Skeletal muscle satellite cell (primary cell): ENCODE measurements around the gene IL31.
"Not testable (repeated sequence)": the region's sequence is repeated elsewhere in the genome, so short reads cannot be mapped to it uniquely, and the experiment has no call there.

Experiments used
- H3K27me3 ChIP-seq: 2 replicates; pipeline ENCODE4 v1.7.0; 2013; ENCODE audit warnings: low read length; ENCODE audit not compliant: control insufficient read depth, insufficient read depth
- H3K36me3 ChIP-seq: 2 replicates; pipeline ENCODE4 v1.7.0; 2013; ENCODE audit warnings: mild to moderate bottlenecking, control low read depth, low read length; ENCODE audit not compliant: insufficient read depth
- H3K4me1 ChIP-seq: 2 replicates; pipeline ENCODE4 v1.7.0; 2013; ENCODE audit warnings: low read length; ENCODE audit not compliant: control insufficient read depth, insufficient read depth
- H3K4me2 ChIP-seq: 2 replicates; pipeline ENCODE4 v1.7.0; 2013; ENCODE audit warnings: mild to moderate bottlenecking, low read length
- H3K4me3 ChIP-seq: 2 replicates; pipeline ENCODE4 v1.7.0; 2013; ENCODE audit warnings: low read length
- H3K9ac ChIP-seq: 2 replicates; pipeline ENCODE4 v1.7.0; 2013; ENCODE audit warnings: mild to moderate bottlenecking, low read depth, low read length, moderate library complexity
- H3K9me3 ChIP-seq: replicated peaks from 2 replicates; pipeline ENCODE4 v1.7.0; 2013; ENCODE audit warnings: mild to moderate bottlenecking, control low read depth, low read length

IL31 gene

GRCh38 chr12:122203301-122204166 lies 29.5 kb upstream of the IL31 start, which contains the start of gene B3GNT4:
B3GNT4 (plus strand) TSS chr12:122203709; CDS start chr12:122204619, 910 bp downstream.
- Histone ChIP-seq H3K36me3 (peaks cover 20% of the 10 kb centered on the region), H3K4me2 (peak within 1 kb of the TSS; percentile 91), H3K4me1 (peaks cover 12% of the 10 kb centered on the region), H3K9me3 (no peaks in the 10 kb centered on the region), H3K9ac (peak within 1 kb of the TSS; percentile 53), H3K27me3 (peaks cover 20% of the 10 kb centered on the region), H3K4me3 (peak within 1 kb of the TSS; percentile 64)

- Histone ChIP-seq H3K9ac (peak overlapping the region; percentile 53), H3K27me3 (peaks cover 20% of the 10 kb centered on the region), H3K36me3 (peaks cover 13% of the 10 kb centered on the region), H3K4me1 (peaks cover 12% of the 10 kb centered on the region), H3K4me3 (peak overlapping the region; percentile 64), H3K4me2 (peak overlapping the region; percentile 91)
- not testable (repeated sequence) for H3K9me3 ChIP-seq
Observed at GRCh38 chr12:122202811-122203210, 28.8 kb upstream of the IL31 start.

GRCh38 chr12:122202017-122202416 lies 28.0 kb upstream of the IL31 start:
- H3K9ac ChIP-seq = no peak overlapping the region
- peaks cover 12% of the 10 kb centered on the region for H3K4me1 ChIP-seq
- H3K4me3 ChIP-seq = no peak overlapping the region
- H3K4me2 ChIP-seq = no peak overlapping the region
- H3K27me3 ChIP-seq = peaks cover 20% of the 10 kb centered on the region
- no peaks in the 10 kb centered on the region for H3K9me3 ChIP-seq
- H3K36me3 ChIP-seq = peaks cover 5% of the 10 kb centered on the region

- H3K9me3 ChIP-seq = no peaks in the 10 kb centered on the region
- H3K4me3 ChIP-seq = no peak overlapping the region
- peaks cover 12% of the 10 kb centered on the region for H3K4me1 ChIP-seq
- no peaks in the 10 kb centered on the region for H3K36me3 ChIP-seq
- peaks cover 20% of the 10 kb centered on the region for H3K27me3 ChIP-seq
- no peak overlapping the region for H3K9ac ChIP-seq
- no peak overlapping the region for H3K4me2 ChIP-seq
Observed at GRCh38 chr12:122201381-122201780, 27.4 kb upstream of the IL31 start.

- Histone ChIP-seq H3K27me3 (peaks cover 20% of the 10 kb centered on the region), H3K9ac (no peak overlapping the region), H3K4me1 (peaks cover 12% of the 10 kb centered on the region), H3K4me2 (no peak overlapping the region), H3K36me3 (no peaks in the 10 kb centered on the region), H3K4me3 (no peak overlapping the region), H3K9me3 (no peaks in the 10 kb centered on the region)
Observed at GRCh38 chr12:122200541-122201175, 26.6 kb upstream of the IL31 start.

- Histone ChIP-seq H3K27me3 (peaks cover 10% of the 10 kb centered on the region), H3K4me2 (no peak overlapping the region), H3K9me3 (no peaks in the 10 kb centered on the region), H3K36me3 (no peaks in the 10 kb centered on the region), H3K9ac (no peak overlapping the region), H3K4me1 (peaks cover 12% of the 10 kb centered on the region), H3K4me3 (no peak overlapping the region)
Observed at GRCh38 chr12:122199484-122200355, 25.7 kb upstream of the IL31 start.

- H3K9ac ChIP-seq = no peak overlapping the region
- H3K27me3 ChIP-seq = no peaks in the 10 kb centered on the region
- H3K4me3 ChIP-seq = no peak overlapping the region
- no peaks in the 10 kb centered on the region for H3K9me3 ChIP-seq
- H3K36me3 ChIP-seq = no peaks in the 10 kb centered on the region
- H3K4me2 ChIP-seq = no peak overlapping the region
- H3K4me1 ChIP-seq = no peaks in the 10 kb centered on the region
Observed at GRCh38 chr12:122197612-122197966, 23.6 kb upstream of the IL31 start.

- Histone ChIP-seq H3K4me3 (no peak overlapping the region), H3K36me3 (no peaks in the 10 kb centered on the region), H3K27me3 (no peaks in the 10 kb centered on the region), H3K4me1 (no peaks in the 10 kb centered on the region), H3K9ac (no peak overlapping the region), H3K4me2 (no peak overlapping the region), H3K9me3 (no peaks in the 10 kb centered on the region)
Observed at GRCh38 chr12:122195405-122195804, 21.4 kb upstream of the IL31 start.

- H3K4me3 ChIP-seq = no peak overlapping the region
- no peaks in the 10 kb centered on the region for H3K4me1 ChIP-seq
- H3K9ac ChIP-seq = no peak overlapping the region
- no peaks in the 10 kb centered on the region for H3K27me3 ChIP-seq
- no peak overlapping the region for H3K4me2 ChIP-seq
- H3K36me3 ChIP-seq = no peaks in the 10 kb centered on the region
- no peaks in the 10 kb centered on the region for H3K9me3 ChIP-seq
Observed at GRCh38 chr12:122194804-122195203, 20.8 kb upstream of the IL31 start.

- Histone ChIP-seq H3K9me3 (no peaks in the 10 kb centered on the region), H3K27me3 (no peaks in the 10 kb centered on the region), H3K4me2 (no peak overlapping the region), H3K9ac (no peak overlapping the region), H3K4me1 (no peaks in the 10 kb centered on the region), H3K4me3 (no peak overlapping the region), H3K36me3 (no peaks in the 10 kb centered on the region)
Observed at GRCh38 chr12:122192441-122192840, 18.4 kb upstream of the IL31 start.
